ENCODE results near the gene MYO9B. TPM values are rescaled to one million over a fixed set of nuclear protein-coding genes. Genes with fewer than 3 reads are reported as not detected.
A peak's percentile ranks its signal among the peaks of the same experiment; 100 is the strongest.

Gene MYO9B, protein sequence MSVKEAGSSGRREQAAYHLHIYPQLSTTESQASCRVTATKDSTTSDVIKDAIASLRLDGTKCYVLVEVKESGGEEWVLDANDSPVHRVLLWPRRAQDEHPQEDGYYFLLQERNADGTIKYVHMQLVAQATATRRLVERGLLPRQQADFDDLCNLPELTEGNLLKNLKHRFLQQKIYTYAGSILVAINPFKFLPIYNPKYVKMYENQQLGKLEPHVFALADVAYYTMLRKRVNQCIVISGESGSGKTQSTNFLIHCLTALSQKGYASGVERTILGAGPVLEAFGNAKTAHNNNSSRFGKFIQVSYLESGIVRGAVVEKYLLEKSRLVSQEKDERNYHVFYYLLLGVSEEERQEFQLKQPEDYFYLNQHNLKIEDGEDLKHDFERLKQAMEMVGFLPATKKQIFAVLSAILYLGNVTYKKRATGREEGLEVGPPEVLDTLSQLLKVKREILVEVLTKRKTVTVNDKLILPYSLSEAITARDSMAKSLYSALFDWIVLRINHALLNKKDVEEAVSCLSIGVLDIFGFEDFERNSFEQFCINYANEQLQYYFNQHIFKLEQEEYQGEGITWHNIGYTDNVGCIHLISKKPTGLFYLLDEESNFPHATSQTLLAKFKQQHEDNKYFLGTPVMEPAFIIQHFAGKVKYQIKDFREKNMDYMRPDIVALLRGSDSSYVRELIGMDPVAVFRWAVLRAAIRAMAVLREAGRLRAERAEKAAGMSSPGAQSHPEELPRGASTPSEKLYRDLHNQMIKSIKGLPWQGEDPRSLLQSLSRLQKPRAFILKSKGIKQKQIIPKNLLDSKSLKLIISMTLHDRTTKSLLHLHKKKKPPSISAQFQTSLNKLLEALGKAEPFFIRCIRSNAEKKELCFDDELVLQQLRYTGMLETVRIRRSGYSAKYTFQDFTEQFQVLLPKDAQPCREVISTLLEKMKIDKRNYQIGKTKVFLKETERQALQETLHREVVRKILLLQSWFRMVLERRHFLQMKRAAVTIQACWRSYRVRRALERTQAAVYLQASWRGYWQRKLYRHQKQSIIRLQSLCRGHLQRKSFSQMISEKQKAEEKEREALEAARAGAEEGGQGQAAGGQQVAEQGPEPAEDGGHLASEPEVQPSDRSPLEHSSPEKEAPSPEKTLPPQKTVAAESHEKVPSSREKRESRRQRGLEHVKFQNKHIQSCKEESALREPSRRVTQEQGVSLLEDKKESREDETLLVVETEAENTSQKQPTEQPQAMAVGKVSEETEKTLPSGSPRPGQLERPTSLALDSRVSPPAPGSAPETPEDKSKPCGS (N-terminal part only)
- total RNA-seq, result 77.3 TPM

GRCh38 chr19:17075035-17075863 lies at the start of gene MYO9B, which contains the start of gene HAUS8:
Gene MYO9B (plus strand): TSS chr19:17075777. CDS start chr19:17101718, 25,941 bp downstream.
Gene HAUS8 (minus strand): TSS chr19:17075452. CDS start chr19:17075422, 30 bp downstream.
- peak; percentile 99 for DNase-seq (ENCODE audit: low spot score)

DNA sequence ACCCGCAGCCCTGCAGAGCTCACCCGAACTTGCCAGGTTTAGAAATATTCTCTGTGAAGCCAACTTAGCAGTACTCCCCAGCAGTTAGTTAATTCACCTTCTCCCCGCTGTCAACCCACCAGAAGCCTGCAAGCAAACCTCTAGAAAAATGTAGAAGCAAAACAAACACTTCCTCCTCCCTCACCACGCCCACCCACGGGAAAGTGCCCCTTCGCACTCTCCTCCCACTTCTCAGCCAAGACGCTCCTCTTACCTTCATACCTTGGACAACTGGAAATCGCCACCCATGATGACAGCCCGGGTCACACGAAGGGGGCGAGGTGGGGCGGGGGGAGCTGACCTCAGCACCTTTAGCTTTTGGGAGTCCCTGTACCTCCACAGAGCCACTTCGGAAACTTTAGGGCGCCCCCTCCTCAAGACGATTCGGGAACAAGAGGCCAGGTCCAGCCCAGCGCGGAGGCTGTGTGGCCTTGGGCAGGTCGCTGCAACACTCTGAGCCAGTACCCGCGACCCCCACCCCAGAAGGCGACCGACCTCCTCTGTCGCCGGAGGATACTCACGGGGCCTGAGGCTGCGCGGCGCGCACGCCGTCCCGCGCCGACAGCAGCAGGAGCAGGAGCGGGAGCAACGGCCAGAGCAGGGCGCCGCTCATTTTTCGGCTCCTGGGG lies 49.5 kb upstream of the MYO9B start:
- peak; percentile 54 for DNase-seq (ENCODE audit: low spot score)

DNA sequence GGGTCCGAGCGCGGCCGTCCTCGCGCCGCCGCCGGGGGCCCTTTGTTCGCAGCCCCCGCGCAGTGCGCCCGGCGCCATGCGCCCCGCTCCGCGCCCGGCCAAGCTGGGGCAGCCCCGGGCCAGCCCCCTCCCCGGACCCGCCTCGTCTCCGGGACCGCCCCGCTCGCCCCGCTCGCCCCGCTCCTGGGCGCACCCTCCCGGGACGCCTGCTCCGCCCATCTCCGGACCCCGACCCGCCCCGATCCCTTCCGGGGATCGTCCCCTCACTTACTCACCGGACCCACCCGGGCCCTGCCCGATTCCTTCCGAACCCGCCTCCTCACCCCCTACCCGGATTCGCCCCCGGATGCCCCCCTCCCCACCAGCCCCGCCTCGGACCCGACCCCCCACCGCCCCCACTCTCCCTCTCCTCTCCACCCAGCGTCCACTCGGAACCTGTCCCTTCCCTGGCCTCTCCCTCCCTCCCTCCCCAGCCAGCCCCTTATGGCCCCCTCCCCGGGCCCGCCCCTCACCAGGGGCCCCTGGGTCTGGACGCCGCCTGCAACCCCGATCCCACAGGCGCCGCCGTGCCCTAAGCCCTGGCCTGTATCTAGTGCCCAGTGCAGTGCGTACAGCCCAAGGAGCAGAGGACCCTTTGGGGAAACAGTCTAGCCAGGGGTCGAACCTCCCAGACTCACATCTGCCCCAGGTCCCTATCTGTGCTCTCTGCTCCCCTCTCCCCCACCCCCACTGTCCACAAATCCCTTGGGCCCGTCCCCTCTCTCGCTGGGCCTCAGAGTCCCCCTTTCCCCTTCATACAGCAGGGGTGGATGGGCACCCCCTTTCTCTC lies 48.7 kb upstream of the MYO9B start, which contains the start of gene CPAMD8:
Gene CPAMD8, minus strand, starts transcription at position 105 of the 829 bp plus-strand sequence. CDS start 168 bp downstream, outside the sequence.
- DNase-seq (ENCODE audit: low spot score), result no peak

DNA sequence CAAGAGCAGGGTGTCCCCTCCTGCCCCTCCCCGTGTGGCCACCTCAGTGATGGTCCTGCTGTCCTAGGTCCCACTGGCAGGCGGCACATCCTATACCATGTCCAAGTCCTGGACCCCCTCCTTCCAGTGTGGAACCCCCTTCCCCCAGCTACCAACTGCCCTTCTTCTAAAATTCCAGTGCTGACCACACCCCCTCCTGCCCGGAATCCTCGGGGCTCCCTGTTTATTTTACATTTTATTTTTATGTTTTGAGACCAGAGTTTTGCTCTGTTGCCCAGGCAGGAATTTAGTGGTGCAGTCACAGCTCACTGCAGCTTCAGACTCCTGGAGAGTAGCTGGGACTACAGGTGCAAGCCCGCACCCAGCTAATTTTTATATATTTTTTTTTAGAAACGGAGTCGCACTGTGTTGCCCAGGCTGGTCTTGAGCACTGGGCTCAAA lies 48.0 kb upstream of the MYO9B start:
- DNase-seq (ENCODE audit: low spot score), result no peak

DNA sequence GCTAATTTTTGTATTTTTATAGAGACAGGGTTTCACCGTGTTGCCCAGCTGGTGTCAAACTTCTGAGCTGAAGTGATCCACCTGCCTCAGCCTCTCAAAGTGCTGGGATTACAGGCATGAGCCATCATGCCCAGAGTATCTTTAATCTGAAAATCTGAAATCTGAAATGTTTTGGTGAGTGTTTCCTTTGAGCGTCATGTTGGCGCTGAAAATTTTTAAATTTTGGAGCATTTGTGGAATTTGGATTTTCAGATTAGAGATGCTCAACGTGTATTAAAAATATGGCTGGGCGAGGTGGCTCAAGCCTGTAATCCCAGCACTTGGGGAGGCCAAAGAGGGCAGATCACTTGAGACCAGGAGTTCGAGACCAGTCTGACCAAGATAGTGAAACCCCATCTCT lies 43.8 kb upstream of the MYO9B start:
- DNase-seq (ENCODE audit: low spot score), result no peak

GRCh38 chr19:17035842-17036424 lies 39.6 kb upstream of the MYO9B start:
- DNase-seq (ENCODE audit: low spot score), result no peak

GRCh38 chr19:17036640-17037039 lies 38.9 kb upstream of the MYO9B start:
- no peak for DNase-seq (ENCODE audit: low spot score)

DNA sequence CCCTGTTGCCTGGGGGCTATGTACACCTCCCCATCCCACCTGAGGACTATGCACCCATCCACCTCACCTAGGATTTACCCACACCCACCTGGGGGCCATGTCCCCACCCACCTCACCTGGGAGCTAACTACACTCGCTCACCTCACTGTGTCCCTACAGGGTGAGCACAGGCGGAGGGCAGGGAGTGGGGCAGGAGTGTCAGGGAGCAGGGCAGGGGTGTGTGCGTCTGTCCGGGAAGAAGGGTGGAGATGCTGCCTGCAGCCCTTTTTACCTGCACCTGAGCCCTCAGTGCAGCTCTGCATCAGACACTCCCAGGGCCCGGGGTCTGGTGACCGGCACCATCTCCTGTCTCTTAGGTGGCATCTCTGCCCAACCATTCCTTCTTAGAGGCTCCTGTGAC lies 38.4 kb upstream of the MYO9B start:
- DNase-seq (ENCODE audit: low spot score), result no peak

DNA sequence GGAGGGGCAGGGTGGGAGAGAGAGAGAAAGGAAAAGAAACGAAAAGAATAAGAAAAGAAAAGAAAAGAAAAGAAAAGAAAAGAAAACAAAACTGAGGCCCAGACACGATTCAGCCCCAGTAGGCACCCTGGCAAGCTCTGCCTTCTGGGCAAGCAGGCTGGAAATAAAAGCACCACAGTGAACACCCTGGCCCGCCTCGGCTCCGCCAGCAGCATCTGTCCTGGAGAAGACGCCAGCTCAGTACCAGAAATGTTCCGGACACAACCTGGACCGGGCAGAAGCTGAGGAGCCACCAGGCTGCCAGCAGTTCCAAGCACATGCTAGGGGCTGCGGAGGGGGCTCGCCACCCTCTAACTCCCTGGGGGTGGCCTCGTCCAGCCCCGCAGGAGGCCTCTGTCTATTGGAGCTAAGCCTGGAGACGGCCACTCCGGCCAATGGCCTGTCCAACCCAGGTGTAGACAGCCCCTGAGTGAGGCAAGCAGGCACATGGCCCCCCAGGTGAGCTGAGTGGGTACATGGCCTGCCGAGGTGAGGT lies 37.5 kb upstream of the MYO9B start:
- DNase-seq (ENCODE audit: low spot score), result no peak

- DNase-seq (ENCODE audit: low spot score), result no peak
Observed at GRCh38 chr19:17041976-17042375, 33.6 kb upstream of the MYO9B start.

GRCh38 chr19:17043744-17044143 lies 31.8 kb upstream of the MYO9B start:
- no peak for DNase-seq (ENCODE audit: low spot score)

- no peak for DNase-seq (ENCODE audit: low spot score)
Observed at GRCh38 chr19:17045907-17046502, 29.6 kb upstream of the MYO9B start.

DNA sequence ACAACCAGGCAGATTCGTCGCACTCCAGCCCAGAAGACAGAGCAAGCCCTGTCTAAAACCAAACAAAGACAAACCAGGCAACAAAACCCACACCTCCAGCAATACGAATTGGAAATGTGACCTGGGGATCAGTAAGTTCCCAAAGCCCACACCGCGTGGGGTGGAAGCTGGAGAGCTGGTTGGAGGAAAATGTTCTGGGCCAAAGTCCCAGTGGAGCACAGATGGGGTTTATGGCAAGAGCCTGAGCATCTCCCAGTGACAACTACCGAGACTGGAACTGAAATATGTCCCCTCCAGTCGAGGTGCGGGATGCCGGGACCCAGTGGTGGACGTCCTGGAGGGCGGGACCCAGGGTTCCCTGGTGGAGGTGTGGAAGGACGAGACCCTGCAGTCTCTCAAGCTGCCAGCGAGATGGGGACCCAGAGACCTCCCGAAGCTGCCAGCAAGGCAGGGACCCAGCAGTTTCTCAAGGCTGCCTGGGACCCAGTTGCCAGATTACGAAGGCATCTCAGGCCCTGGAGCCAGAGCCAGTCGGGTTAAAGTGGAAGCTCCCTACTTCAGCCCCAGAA lies 26.6 kb upstream of the MYO9B start:
- DNase-seq (ENCODE audit: low spot score), result no peak

- DNase-seq (ENCODE audit: low spot score), result no peak
Observed at GRCh38 chr19:17049711-17050280, 25.8 kb upstream of the MYO9B start.

- DNase-seq (ENCODE audit: low spot score), result peak; percentile 54
Observed at GRCh38 chr19:17052439-17052838, 23.1 kb upstream of the MYO9B start.

DNA sequence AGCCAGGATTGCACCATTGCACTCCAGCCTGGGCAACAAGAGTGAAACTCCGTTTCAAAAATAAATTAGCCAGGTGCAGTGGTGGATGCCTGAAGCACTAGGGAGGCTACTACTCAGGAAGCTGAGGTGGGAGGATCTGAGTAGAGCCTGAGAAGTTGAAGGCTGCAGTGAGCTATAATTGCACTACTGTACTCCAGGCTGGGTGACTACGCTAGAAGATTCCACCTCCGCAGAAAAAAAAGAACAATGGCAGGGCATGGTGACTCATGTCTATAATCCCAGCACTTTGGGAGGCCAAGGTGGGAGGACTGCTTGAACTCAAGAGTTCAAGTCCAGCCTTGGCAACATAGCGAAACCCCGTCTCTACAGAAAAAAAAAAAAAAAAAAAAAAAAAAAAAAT lies 20.8 kb upstream of the MYO9B start:
- DNase-seq (ENCODE audit: low spot score), result no peak

DNA sequence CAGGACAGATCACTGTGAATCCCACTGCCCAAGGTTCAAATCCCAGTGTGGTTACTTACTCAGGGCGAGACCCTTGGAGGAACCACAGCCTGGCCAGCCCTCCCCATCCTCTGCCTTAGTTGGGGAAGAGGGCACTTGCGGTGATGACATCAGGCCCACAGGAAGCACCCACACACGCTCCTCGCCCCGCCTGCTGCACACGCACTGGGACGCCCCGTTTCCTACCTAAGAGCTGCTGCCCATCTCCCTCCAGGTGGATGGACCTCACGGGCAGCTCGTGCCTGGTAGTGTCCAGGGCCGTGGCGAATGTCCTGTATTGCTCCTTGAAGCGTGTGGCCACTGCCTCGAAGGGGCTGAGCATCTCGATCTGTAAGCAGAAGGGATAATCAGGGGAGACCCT lies 19.9 kb upstream of the MYO9B start:
- no peak for DNase-seq (ENCODE audit: low spot score)
